ENCODE data around the gene LMCD1. TPM values are rescaled to one million over a fixed set of nuclear protein-coding genes. Genes with fewer than 3 reads are reported as not detected.
"Not testable (repeated sequence)": the region's sequence is repeated elsewhere in the genome, so short reads cannot be mapped to it uniquely, and the experiment has no call there.

Gene LMCD1
- total RNA-seq, 1 donor from 2014 or later: 174 TPM

GRCh38 chr3:8579096-8579495 is 77.5 kb downstream of the LMCD1 start:
- Histone ChIP-seq H3K27me3 (no peaks in the 10 kb centered on the region), H3K36me3 (peaks cover 4% of the 10 kb centered on the region), H3K27ac (no peak overlapping the region), H3K9me3 (no peaks in the 10 kb centered on the region), H3K4me3 (no peak overlapping the region), H3K4me1 (peaks cover 14% of the 10 kb centered on the region)
- TF ChIP-seq CTCF (IDR thresholded peaks at IDR 0.05): no peak
- DNase-seq: no peak
- intact Hi-C loops (cut with DNase I): no loop called here
- no peak for ATAC-seq

GRCh38 chr3:8579943-8580342 is 78.3 kb downstream of the LMCD1 start:
- Histone ChIP-seq H3K4me1 (peaks cover 10% of the 10 kb centered on the region), H3K4me3 (no peak overlapping the region), H3K27me3 (no peaks in the 10 kb centered on the region), H3K27ac (no peak overlapping the region), H3K36me3 (peaks cover 4% of the 10 kb centered on the region), H3K9me3 (no peaks in the 10 kb centered on the region)
- intact Hi-C loops (cut with DNase I): no loop called here
- no peak for DNase-seq
- ATAC-seq: no peak
- no peak for TF ChIP-seq CTCF (IDR thresholded peaks at IDR 0.05)

GRCh38 chr3:8580434-8580833 is 78.8 kb downstream of the LMCD1 start:
- H3K27ac ChIP-seq; intact Hi-C loops (cut with DNase I): not testable (repeated sequence)

GRCh38 chr3:8581373-8581772 is 79.8 kb downstream of the LMCD1 start:
- TF ChIP-seq CTCF (IDR thresholded peaks at IDR 0.05): no peak
- no peaks in the 10 kb centered on the region for H3K9me3 ChIP-seq
- no peaks in the 10 kb centered on the region for H3K27me3 ChIP-seq
- no peak overlapping the region for H3K4me3 ChIP-seq
- intact Hi-C loops (cut with DNase I): no loop called here
- peak overlapping the region; percentile 5 for H3K27ac ChIP-seq
- ATAC-seq: no peak
- peaks cover 8% of the 10 kb centered on the region for H3K4me1 ChIP-seq
- DNase-seq: no peak
- no peaks in the 10 kb centered on the region for H3K36me3 ChIP-seq

More at GRCh38 chr3:8580434-8580833, 78.8 kb downstream of the LMCD1 start:
- not testable (repeated sequence) for H3K4me1 ChIP-seq, ATAC-seq, DNase-seq, H3K27me3 ChIP-seq, H3K9me3 ChIP-seq, H3K36me3 ChIP-seq, H3K4me3 ChIP-seq

GRCh38 chr3:8581806-8582445 is 80.3 kb downstream of the LMCD1 start:
- ATAC-seq (peak; percentile 82), DNase-seq (no peak)
- Histone ChIP-seq H3K27ac (peak overlapping the region; percentile 5), H3K9me3 (no peaks in the 10 kb centered on the region), H3K4me3 (no peak overlapping the region), H3K36me3 (no peaks in the 10 kb centered on the region), H3K27me3 (no peaks in the 10 kb centered on the region), H3K4me1 (peaks cover 8% of the 10 kb centered on the region)
- intact Hi-C loops (cut with DNase I): no loop called here
- no peak for TF ChIP-seq CTCF (IDR thresholded peaks at IDR 0.05)

GRCh38 chr3:8584661-8585060 is 83.0 kb downstream of the LMCD1 start:
- Histone ChIP-seq H3K9me3 (no peaks in the 10 kb centered on the region), H3K27me3 (no peaks in the 10 kb centered on the region), H3K36me3 (no peaks in the 10 kb centered on the region), H3K27ac (no peak overlapping the region), H3K4me3 (no peak overlapping the region), H3K4me1 (peaks cover 8% of the 10 kb centered on the region)
- no peak for ATAC-seq
- intact Hi-C loops (cut with DNase I): no loop called here
- no peak for DNase-seq
- TF ChIP-seq CTCF (IDR thresholded peaks at IDR 0.05): no peak

Data from upper lobe of right lung (tissue), 1 donor.